ENCODE data around the gene LINC01488.

The LINC01488 gene

GRCh38 chr11:69449320-69450063 lies 32.0 kb upstream of the LINC01488 start:
- ATAC-seq, result peak; percentile 78
- TF ChIP-seq TCF4 (CRISPR knock-in tag; IDR thresholded peaks at IDR 0.05; ENCODE audit: borderline replicate concordance) (peak; percentile 82), ZFP30 (CRISPR knock-in tag; IDR thresholded peaks at IDR 0.05) (no peak)

GRCh38 chr11:69450064-69450856 lies 31.2 kb upstream of the LINC01488 start:
- TF ChIP-seq ZFP30 (CRISPR knock-in tag; IDR thresholded peaks at IDR 0.05), result no peak
- no peak for TF ChIP-seq ISL1 (CRISPR knock-in tag; IDR thresholded peaks at IDR 0.05)
- TF ChIP-seq ZNF70 (CRISPR knock-in tag; IDR thresholded peaks at IDR 0.05), result no peak
- TF ChIP-seq, protein P1, sequence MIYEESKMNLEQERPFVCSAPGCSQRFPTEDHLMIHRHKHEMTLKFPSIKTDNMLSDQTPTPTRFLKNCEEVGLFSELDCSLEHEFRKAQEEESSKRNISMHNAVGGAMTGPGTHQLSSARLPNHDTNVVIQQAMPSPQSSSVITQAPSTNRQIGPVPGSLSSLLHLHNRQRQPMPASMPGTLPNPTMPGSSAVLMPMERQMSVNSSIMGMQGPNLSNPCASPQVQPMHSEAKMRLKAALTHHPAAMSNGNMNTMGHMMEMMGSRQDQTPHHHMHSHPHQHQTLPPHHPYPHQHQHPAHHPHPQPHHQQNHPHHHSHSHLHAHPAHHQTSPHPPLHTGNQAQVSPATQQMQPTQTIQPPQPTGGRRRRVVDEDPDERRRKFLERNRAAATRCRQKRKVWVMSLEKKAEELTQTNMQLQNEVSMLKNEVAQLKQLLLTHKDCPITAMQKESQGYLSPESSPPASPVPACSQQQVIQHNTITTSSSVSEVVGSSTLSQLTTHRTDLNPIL (CRISPR knock-in tag; IDR thresholded peaks at IDR 0.05; ENCODE audit: low read depth), result no peak
- TF ChIP-seq ESRRG (CRISPR knock-in tag; IDR thresholded peaks at IDR 0.05), result no peak
- no peak for TF ChIP-seq ZC3H10 (CRISPR knock-in tag; IDR thresholded peaks at IDR 0.05)
- no peak for TF ChIP-seq ZFP3 (CRISPR knock-in tag; IDR thresholded peaks at IDR 0.05)
- no peak for TF ChIP-seq OSR1 (CRISPR knock-in tag; IDR thresholded peaks at IDR 0.05)
- no peak for TF ChIP-seq ZNF565 (CRISPR knock-in tag; conservative IDR thresholded peaks at IDR 0.05; ENCODE audit: low read depth)
- TF ChIP-seq TCF4 (CRISPR knock-in tag; IDR thresholded peaks at IDR 0.05; ENCODE audit: borderline replicate concordance), result no peak
- ATAC-seq, result no peak

GRCh38 chr11:69450857-69451220 lies 30.6 kb upstream of the LINC01488 start:
- no peak for ATAC-seq
- TF ChIP-seq CSDC2 (CRISPR knock-in tag; IDR thresholded peaks at IDR 0.05), result no peak
- TF ChIP-seq, protein P2, sequence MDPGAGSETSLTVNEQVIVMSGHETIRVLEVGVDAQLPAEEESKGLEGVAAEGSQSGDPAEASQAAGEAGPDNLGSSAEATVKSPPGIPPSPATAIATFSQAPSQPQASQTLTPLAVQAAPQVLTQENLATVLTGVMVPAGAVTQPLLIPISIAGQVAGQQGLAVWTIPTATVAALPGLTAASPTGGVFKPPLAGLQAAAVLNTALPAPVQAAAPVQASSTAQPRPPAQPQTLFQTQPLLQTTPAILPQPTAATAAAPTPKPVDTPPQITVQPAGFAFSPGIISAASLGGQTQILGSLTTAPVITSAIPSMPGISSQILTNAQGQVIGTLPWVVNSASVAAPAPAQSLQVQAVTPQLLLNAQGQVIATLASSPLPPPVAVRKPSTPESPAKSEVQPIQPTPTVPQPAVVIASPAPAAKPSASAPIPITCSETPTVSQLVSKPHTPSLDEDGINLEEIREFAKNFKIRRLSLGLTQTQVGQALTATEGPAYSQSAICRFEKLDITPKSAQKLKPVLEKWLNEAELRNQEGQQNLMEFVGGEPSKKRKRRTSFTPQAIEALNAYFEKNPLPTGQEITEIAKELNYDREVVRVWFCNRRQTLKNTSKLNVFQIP (CRISPR knock-in tag; IDR thresholded peaks at IDR 0.05; ENCODE audit: borderline replicate concordance, low read depth), result no peak
- TF ChIP-seq PATZ1 (CRISPR knock-in tag; IDR thresholded peaks at IDR 0.05; ENCODE audit: borderline replicate concordance), result no peak
- TF ChIP-seq ZFP30 (CRISPR knock-in tag; IDR thresholded peaks at IDR 0.05), result no peak
- no peak for TF ChIP-seq ISL1 (CRISPR knock-in tag; IDR thresholded peaks at IDR 0.05)
- TF ChIP-seq SNAI2 (CRISPR knock-in tag; IDR thresholded peaks at IDR 0.05), result no peak
- TF ChIP-seq ESRRG (CRISPR knock-in tag; IDR thresholded peaks at IDR 0.05), result no peak
- TF ChIP-seq ZC3H10 (CRISPR knock-in tag; IDR thresholded peaks at IDR 0.05), result no peak
- TF ChIP-seq TOX (CRISPR knock-in tag; IDR thresholded peaks at IDR 0.05; ENCODE audit: borderline replicate concordance), result no peak
- no peak for TF ChIP-seq ZFP3 (CRISPR knock-in tag; IDR thresholded peaks at IDR 0.05)
- no peak for TF ChIP-seq TCF4 (CRISPR knock-in tag; IDR thresholded peaks at IDR 0.05; ENCODE audit: borderline replicate concordance)
- no peak for TF ChIP-seq OSR1 (CRISPR knock-in tag; IDR thresholded peaks at IDR 0.05)
- TF ChIP-seq, protein P3, sequence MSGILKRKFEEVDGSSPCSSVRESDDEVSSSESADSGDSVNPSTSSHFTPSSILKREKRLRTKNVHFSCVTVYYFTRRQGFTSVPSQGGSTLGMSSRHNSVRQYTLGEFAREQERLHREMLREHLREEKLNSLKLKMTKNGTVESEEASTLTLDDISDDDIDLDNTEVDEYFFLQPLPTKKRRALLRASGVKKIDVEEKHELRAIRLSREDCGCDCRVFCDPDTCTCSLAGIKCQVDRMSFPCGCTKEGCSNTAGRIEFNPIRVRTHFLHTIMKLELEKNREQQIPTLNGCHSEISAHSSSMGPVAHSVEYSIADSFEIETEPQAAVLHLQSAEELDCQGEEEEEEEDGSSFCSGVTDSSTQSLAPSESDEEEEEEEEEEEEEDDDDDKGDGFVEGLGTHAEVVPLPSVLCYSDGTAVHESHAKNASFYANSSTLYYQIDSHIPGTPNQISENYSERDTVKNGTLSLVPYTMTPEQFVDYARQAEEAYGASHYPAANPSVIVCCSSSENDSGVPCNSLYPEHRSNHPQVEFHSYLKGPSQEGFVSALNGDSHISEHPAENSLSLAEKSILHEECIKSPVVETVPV (CRISPR knock-in tag; IDR thresholded peaks at IDR 0.05), result no peak
- no peak for TF ChIP-seq RARB (CRISPR knock-in tag; IDR thresholded peaks at IDR 0.05)
- TF ChIP-seq ZNF8 (CRISPR knock-in tag; IDR thresholded peaks at IDR 0.05), result no peak
- TF ChIP-seq GLIS3 (CRISPR knock-in tag; IDR thresholded peaks at IDR 0.05), result no peak
- TF ChIP-seq ZNF565 (CRISPR knock-in tag; conservative IDR thresholded peaks at IDR 0.05; ENCODE audit: low read depth), result no peak
- no peak for TF ChIP-seq ZNF70 (CRISPR knock-in tag; IDR thresholded peaks at IDR 0.05)
- no peak for TF ChIP-seq BACH2 (CRISPR knock-in tag; IDR thresholded peaks at IDR 0.05; ENCODE audit: borderline replicate concordance)

GRCh38 chr11:69451289-69451688 lies 30.2 kb upstream of the LINC01488 start:
- ATAC-seq, result no peak
- TF ChIP-seq ZNF565 (CRISPR knock-in tag; conservative IDR thresholded peaks at IDR 0.05; ENCODE audit: low read depth) (no peak), ESRRG (CRISPR knock-in tag; IDR thresholded peaks at IDR 0.05) (no peak), TCF4 (CRISPR knock-in tag; IDR thresholded peaks at IDR 0.05; ENCODE audit: borderline replicate concordance) (no peak), PATZ1 (CRISPR knock-in tag; IDR thresholded peaks at IDR 0.05; ENCODE audit: borderline replicate concordance) (no peak), TOX (CRISPR knock-in tag; IDR thresholded peaks at IDR 0.05; ENCODE audit: borderline replicate concordance) (no peak), ISL1 (CRISPR knock-in tag; IDR thresholded peaks at IDR 0.05) (no peak)
- TF ChIP-seq, protein P1 (CRISPR knock-in tag; IDR thresholded peaks at IDR 0.05; ENCODE audit: low read depth), result no peak
- TF ChIP-seq, protein P2 (CRISPR knock-in tag; IDR thresholded peaks at IDR 0.05; ENCODE audit: borderline replicate concordance, low read depth), result no peak
